Measurements from ENCODE around the gene SPTBN5. TPM values are rescaled to one million over a fixed set of nuclear protein-coding genes. Genes with fewer than 3 reads are reported as not detected.

The SPTBN5 gene
- total and polyA plus RNA-seq, 2 experiments from 2014 or later: 0.57 to 1.1 TPM

DNA sequence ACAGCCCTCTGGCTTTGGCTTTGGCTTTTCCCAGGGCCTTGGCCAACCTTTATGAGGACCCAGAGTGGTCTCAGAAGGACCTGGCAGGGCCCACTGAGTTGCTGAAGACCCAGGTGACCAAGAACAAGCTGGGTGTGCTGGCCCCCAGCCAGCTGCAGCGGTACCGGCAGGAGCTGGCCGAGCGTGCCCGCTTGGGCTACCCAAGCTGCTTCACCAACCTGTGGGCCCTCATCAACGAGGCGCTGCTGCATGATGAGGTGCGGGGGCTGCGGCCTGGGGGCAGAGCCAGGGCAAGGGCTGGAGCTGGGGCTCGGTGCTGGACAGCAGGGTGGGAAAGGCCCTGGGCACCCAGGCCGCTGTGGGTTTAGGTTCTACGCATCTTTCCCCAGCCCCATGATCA, 49.0 kb downstream of the SPTBN5 start:
- H3K27ac Mint-ChIP-seq: no peak overlapping the region
- no peaks in the 10 kb centered on the region for H3F3A ChIP-seq (replicated peaks; ENCODE audit: low read depth)
- H3K27me3 ChIP-seq (ENCODE audit: insufficient read depth): no peaks in the 10 kb centered on the region
- DNase-seq (ENCODE audit: low spot score) (no peak), ATAC-seq (no peak)
- H3K4me1 Mint-ChIP-seq: no peaks in the 10 kb centered on the region
- peaks cover 7% of the 10 kb centered on the region for H3K27me3 Mint-ChIP-seq (ENCODE audit: insufficient read depth, low read depth, poor library complexity)
- H3K9me2 ChIP-seq (ENCODE audit: insufficient read depth): no peaks in the 10 kb centered on the region
- H3K4me3 ChIP-seq: no peak overlapping the region
- H3K79me2 ChIP-seq (replicated peaks; ENCODE audit: insufficient read depth): no peaks in the 10 kb centered on the region
- H3K36me3 Mint-ChIP-seq (ENCODE audit: low read depth): no peaks in the 10 kb centered on the region; the same call in 1 of the 3 replicates
- TF ChIP-seq CREB1 (CRISPR knock-in tag; IDR thresholded peaks at IDR 0.05; ENCODE audit: low read depth) (no peak), JUNB (IDR thresholded peaks at IDR 0.05; ENCODE audit: unreplicated experiment) (no peak), ZNF114 (CRISPR knock-in tag; IDR thresholded peaks at IDR 0.05) (no peak), NANOG (IDR thresholded peaks at IDR 0.05; ENCODE audit: borderline replicate concordance) (no peak), CTCF (conservative IDR thresholded peaks at IDR 0.05; ENCODE audit: low read depth in 2 of 2) (no peak), POLR2AphosphoS5 (IDR thresholded peaks at IDR 0.05; ENCODE audit: low read depth) (no peak), STAT1 (IDR thresholded peaks at IDR 0.05; ENCODE audit: unreplicated experiment) (no peak)
- TF ChIP-seq, protein P1, sequence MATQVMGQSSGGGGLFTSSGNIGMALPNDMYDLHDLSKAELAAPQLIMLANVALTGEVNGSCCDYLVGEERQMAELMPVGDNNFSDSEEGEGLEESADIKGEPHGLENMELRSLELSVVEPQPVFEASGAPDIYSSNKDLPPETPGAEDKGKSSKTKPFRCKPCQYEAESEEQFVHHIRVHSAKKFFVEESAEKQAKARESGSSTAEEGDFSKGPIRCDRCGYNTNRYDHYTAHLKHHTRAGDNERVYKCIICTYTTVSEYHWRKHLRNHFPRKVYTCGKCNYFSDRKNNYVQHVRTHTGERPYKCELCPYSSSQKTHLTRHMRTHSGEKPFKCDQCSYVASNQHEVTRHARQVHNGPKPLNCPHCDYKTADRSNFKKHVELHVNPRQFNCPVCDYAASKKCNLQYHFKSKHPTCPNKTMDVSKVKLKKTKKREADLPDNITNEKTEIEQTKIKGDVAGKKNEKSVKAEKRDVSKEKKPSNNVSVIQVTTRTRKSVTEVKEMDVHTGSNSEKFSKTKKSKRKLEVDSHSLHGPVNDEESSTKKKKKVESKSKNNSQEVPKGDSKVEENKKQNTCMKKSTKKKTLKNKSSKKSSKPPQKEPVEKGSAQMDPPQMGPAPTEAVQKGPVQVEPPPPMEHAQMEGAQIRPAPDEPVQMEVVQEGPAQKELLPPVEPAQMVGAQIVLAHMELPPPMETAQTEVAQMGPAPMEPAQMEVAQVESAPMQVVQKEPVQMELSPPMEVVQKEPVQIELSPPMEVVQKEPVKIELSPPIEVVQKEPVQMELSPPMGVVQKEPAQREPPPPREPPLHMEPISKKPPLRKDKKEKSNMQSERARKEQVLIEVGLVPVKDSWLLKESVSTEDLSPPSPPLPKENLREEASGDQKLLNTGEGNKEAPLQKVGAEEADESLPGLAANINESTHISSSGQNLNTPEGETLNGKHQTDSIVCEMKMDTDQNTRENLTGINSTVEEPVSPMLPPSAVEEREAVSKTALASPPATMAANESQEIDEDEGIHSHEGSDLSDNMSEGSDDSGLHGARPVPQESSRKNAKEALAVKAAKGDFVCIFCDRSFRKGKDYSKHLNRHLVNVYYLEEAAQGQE (IDR thresholded peaks at IDR 0.05; ENCODE audit: unreplicated experiment): no peak
- TF ChIP-seq, protein P2, sequence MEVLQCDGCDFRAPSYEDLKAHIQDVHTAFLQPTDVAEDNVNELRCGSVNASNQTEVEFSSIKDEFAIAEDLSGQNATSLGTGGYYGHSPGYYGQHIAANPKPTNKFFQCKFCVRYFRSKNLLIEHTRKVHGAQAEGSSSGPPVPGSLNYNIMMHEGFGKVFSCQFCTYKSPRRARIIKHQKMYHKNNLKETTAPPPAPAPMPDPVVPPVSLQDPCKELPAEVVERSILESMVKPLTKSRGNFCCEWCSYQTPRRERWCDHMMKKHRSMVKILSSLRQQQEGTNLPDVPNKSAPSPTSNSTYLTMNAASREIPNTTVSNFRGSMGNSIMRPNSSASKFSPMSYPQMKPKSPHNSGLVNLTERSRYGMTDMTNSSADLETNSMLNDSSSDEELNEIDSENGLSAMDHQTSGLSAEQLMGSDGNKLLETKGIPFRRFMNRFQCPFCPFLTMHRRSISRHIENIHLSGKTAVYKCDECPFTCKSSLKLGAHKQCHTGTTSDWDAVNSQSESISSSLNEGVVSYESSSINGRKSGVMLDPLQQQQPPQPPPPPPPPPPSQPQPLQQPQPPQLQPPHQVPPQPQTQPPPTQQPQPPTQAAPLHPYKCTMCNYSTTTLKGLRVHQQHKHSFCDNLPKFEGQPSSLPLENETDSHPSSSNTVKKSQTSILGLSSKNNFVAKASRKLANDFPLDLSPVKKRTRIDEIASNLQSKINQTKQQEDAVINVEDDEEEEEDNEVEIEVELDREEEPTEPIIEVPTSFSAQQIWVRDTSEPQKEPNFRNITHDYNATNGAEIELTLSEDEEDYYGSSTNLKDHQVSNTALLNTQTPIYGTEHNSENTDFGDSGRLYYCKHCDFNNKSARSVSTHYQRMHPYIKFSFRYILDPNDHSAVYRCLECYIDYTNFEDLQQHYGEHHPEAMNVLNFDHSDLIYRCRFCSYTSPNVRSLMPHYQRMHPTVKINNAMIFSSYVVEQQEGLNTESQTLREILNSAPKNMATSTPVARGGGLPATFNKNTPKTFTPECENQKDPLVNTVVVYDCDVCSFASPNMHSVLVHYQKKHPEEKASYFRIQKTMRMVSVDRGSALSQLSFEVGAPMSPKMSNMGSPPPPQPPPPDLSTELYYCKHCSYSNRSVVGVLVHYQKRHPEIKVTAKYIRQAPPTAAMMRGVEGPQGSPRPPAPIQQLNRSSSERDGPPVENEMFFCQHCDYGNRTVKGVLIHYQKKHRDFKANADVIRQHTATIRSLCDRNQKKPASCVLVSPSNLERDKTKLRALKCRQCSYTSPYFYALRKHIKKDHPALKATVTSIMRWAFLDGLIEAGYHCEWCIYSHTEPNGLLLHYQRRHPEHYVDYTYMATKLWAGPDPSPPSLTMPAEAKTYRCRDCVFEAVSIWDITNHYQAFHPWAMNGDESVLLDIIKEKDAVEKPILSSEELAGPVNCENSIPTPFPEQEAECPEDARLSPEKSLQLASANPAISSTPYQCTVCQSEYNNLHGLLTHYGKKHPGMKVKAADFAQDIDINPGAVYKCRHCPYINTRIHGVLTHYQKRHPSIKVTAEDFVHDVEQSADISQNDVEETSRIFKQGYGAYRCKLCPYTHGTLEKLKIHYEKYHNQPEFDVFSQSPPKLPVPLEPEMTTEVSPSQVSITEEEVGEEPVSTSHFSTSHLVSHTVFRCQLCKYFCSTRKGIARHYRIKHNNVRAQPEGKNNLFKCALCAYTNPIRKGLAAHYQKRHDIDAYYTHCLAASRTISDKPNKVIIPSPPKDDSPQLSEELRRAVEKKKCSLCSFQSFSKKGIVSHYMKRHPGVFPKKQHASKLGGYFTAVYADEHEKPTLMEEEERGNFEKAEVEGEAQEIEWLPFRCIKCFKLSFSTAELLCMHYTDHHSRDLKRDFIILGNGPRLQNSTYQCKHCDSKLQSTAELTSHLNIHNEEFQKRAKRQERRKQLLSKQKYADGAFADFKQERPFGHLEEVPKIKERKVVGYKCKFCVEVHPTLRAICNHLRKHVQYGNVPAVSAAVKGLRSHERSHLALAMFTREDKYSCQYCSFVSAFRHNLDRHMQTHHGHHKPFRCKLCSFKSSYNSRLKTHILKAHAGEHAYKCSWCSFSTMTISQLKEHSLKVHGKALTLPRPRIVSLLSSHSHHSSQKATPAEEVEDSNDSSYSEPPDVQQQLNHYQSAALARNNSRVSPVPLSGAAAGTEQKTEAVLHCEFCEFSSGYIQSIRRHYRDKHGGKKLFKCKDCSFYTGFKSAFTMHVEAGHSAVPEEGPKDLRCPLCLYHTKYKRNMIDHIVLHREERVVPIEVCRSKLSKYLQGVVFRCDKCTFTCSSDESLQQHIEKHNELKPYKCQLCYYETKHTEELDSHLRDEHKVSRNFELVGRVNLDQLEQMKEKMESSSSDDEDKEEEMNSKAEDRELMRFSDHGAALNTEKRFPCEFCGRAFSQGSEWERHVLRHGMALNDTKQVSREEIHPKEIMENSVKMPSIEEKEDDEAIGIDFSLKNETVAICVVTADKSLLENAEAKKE (CRISPR knock-in tag; IDR thresholded peaks at IDR 0.05): no peak
- H4K20me1 ChIP-seq (replicated peaks; ENCODE audit: insufficient read depth): no peaks in the 10 kb centered on the region
- H3K4me1 ChIP-seq (ENCODE audit: insufficient read depth): no peaks in the 10 kb centered on the region
- no peak overlapping the region for H2AFZ ChIP-seq
- no peak overlapping the region for H3K4me2 ChIP-seq
- H3K9me3 Mint-ChIP-seq: no peaks in the 10 kb centered on the region; the same call in 2 of the 3 replicates
- H3K4me3 Mint-ChIP-seq: no peak overlapping the region
- H3K36me3 ChIP-seq (ENCODE audit: insufficient read depth): no peaks in the 10 kb centered on the region
- no peak overlapping the region for H3K27ac ChIP-seq (ENCODE audit: low read depth)
